Erythroblast (primary cell): ENCODE data around the gene TCERG1L.

Source experiments
- GATA1 ChIP-seq: IDR thresholded peaks from 2 replicates; pipeline ENCODE4 v1.6.1; 2011; ENCODE audit warnings: low read depth, mild to moderate bottlenecking, control low read depth, low read length, moderate library complexity
- POLR2A ChIP-seq: IDR thresholded peaks from 2 replicates; pipeline ENCODE4 v1.6.1; 2011; ENCODE audit warnings: mild to moderate bottlenecking, low read length

DNA sequence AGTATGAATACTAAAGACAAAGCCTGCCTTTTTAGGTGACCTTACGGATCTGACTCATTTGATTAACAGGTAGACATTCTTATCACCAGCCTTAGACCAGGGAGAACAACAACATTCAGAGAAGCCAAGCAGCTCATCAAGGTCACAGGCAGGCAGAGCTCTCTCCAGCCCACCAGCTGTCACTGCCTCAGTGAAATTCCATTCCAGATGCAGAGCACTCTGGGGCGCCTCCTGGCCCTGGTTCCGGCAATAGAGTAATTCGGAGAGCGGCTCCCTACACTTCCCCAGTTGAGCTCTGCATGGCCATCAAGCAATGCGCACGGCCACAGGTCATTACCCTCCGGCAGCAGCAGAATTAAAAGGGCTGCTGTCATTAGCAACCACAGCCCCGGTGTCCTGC, 164.7 kb downstream of the TCERG1L start:
- TF ChIP-seq POLR2A = no peak
- TF ChIP-seq GATA1 = no peak
